Measurements from ENCODE around the gene CATSPERB.
"Not testable (repeated sequence)": the region's sequence is repeated elsewhere in the genome, so short reads cannot be mapped to it uniquely, and the experiment has no call there.

The CATSPERB gene

GRCh38 chr14:91731986-91732385 lies at the start of gene CATSPERB:
CATSPERB (minus strand) TSS chr14:91732086; CDS start chr14:91729479, 2,607 bp downstream.
- DNase-seq (ENCODE audit: low read depth in 2 of 3, low spot score in 1 of 3): no peak

GRCh38 chr14:91780452-91780851 lies 48.6 kb upstream of the CATSPERB start:
- no peak for DNase-seq (ENCODE audit: low read depth in 2 of 3, low spot score in 1 of 3)

GRCh38 chr14:91778217-91778616 lies 46.3 kb upstream of the CATSPERB start:
- no peak for DNase-seq (ENCODE audit: low read depth in 2 of 3, low spot score in 1 of 3)

GRCh38 chr14:91774140-91775096 lies 42.5 kb upstream of the CATSPERB start:
- no peak for DNase-seq (ENCODE audit: low read depth in 2 of 3, low spot score in 1 of 3)

- DNase-seq (ENCODE audit: low read depth in 2 of 3, low spot score in 1 of 3): no peak
These were observed 38.3 kb upstream of the CATSPERB start for GRCh38 chr14:91770185-91770584.

- no peak for DNase-seq (ENCODE audit: low read depth in 2 of 3, low spot score in 1 of 3)
These were observed 23.8 kb upstream of the CATSPERB start for GRCh38 chr14:91755570-91756295.

GRCh38 chr14:91754819-91755218 lies 22.9 kb upstream of the CATSPERB start:
- DNase-seq (ENCODE audit: low read depth in 2 of 3, low spot score in 1 of 3): no peak

- no peak for DNase-seq (ENCODE audit: low read depth in 2 of 3, low spot score in 1 of 3)
These were observed 22.3 kb upstream of the CATSPERB start for GRCh38 chr14:91754185-91754584.

- no peak for DNase-seq (ENCODE audit: low read depth in 2 of 3, low spot score in 1 of 3)
These were observed 21.7 kb upstream of the CATSPERB start for GRCh38 chr14:91753501-91754128.

- DNase-seq (ENCODE audit: low read depth in 2 of 3, low spot score in 1 of 3): no peak
These were observed 21.1 kb upstream of the CATSPERB start for GRCh38 chr14:91752961-91753360.

- DNase-seq (ENCODE audit: low read depth in 2 of 3, low spot score in 1 of 3): no peak
These were observed 19.8 kb upstream of the CATSPERB start for GRCh38 chr14:91751719-91752118.

- no peak for DNase-seq (ENCODE audit: low read depth in 2 of 3, low spot score in 1 of 3)
These were observed 18.8 kb upstream of the CATSPERB start for GRCh38 chr14:91750634-91751198.

- DNase-seq (ENCODE audit: low read depth in 2 of 3, low spot score in 1 of 3): no peak
These were observed 18.0 kb upstream of the CATSPERB start for GRCh38 chr14:91749868-91750267.

GRCh38 chr14:91748049-91748448 lies 16.2 kb upstream of the CATSPERB start:
- no peak for DNase-seq (ENCODE audit: low read depth in 2 of 3, low spot score in 1 of 3)

- no peak for DNase-seq (ENCODE audit: low read depth in 2 of 3, low spot score in 1 of 3)
These were observed 13.5 kb upstream of the CATSPERB start for GRCh38 chr14:91745344-91745743.

GRCh38 chr14:91744068-91744480 lies 12.2 kb upstream of the CATSPERB start:
- no peak for DNase-seq (ENCODE audit: low read depth in 2 of 3, low spot score in 1 of 3)

GRCh38 chr14:91743305-91743653 lies 11.4 kb upstream of the CATSPERB start:
- no peak for DNase-seq (ENCODE audit: low read depth in 2 of 3, low spot score in 1 of 3)

GRCh38 chr14:91742621-91743304 lies 10.9 kb upstream of the CATSPERB start:
- no peak for DNase-seq (ENCODE audit: low read depth in 2 of 3, low spot score in 1 of 3)

- not testable (repeated sequence) for DNase-seq (ENCODE audit: low read depth in 2 of 3, low spot score in 1 of 3)
These were observed 8.0 kb upstream of the CATSPERB start for GRCh38 chr14:91739867-91740266.

GRCh38 chr14:91737619-91738018 lies 5.7 kb upstream of the CATSPERB start:
- DNase-seq (ENCODE audit: low read depth in 2 of 3, low spot score in 1 of 3): no peak

All from stimulated activated CD4-positive, alpha-beta T cell treated with anti-CD3 and anti-CD28 coated beads, Interleukin-12 subunit alpha, Interleukin-12 subunit beta, amount 100 ng/mL, for 48 hours (primary cell).